GM21723 (cell line): ENCODE measurements around the gene CNGA1.
"Not testable (repeated sequence)": the region's sequence is repeated elsewhere in the genome, so short reads cannot be mapped to it uniquely, and the experiment has no call there.

Experiments used
- ATAC-seq: cut with Tn5 transposase; IDR thresholded peaks from one replicate; pipeline ENCODE4 v1.9.1; 2021; ENCODE audit warnings: mild to moderate bottlenecking, moderate library complexity; ENCODE audit not compliant: unreplicated experiment

The CNGA1 gene

DNA sequence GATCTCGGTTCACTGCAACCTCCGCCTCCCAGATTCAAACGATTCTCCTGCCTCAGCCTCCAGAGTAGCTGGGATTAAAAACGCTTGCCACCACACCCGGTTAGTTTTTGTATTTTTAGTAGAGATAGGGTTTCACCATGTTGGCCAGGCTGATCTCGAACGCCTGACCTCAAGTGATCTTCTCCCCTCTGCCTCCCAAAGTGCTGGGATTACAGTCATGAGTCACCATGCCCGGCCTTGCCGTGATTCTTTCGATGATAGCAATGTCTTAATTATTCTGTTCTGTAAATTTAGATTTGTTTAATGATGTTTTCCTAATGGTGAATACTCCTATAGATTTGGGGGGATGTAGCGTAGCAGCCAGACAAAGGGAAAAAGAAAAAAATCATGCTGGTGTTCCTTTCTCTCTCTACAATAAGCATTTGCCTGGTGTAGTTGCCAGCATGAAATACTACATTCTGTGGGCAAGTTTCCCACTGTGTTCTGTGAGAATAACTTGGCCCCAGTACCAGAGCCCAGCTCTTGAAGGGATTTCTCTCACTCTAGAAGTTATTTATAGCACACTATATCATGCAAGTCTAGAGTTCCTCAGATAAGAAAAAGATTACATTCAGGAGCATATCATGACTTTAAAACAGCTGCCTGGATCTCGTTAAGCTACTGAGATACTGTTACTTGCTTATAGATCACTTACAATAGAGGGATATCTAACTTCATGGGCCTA, 15.5 kb upstream of the CNGA1 start:
- no peak for ATAC-seq

DNA sequence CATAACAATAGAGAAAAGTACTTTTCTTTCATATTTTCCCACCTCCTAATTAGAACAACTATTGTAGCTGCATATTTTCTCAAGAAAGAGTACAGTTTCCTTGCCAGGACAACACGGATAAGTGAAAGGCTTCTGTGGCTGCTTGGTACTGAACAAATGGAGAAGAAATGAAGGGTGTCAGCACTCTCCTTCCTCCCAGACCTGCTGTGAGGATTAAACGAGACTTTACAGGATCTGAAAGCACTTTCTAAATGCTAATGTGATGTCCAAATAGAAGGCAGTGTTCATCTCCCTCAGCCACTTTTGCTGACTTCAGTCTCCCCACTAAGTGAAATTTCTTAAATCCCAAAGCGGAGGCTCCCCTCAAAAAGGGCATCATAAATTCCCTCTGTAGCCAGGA, 14.0 kb upstream of the CNGA1 start:
- ATAC-seq = no peak

DNA sequence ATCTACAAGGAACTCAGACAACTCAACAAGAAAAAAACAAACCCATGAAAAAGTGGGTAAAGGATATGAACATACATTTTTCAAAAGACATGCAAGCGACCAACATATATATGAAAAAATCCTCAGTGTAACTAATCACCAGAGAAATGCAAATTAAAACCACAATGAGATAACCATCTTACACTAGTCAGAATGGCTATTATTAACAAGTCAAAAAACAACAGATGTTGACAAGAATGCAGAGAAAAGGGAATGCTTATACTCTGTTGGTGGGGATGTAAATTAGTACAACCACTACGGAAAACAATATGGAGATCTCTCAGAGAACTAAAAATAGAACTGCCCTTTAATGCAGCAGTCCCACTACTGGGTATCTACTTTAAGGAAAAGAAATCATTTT, 12.2 kb upstream of the CNGA1 start:
- ATAC-seq = peak; percentile 60

DNA sequence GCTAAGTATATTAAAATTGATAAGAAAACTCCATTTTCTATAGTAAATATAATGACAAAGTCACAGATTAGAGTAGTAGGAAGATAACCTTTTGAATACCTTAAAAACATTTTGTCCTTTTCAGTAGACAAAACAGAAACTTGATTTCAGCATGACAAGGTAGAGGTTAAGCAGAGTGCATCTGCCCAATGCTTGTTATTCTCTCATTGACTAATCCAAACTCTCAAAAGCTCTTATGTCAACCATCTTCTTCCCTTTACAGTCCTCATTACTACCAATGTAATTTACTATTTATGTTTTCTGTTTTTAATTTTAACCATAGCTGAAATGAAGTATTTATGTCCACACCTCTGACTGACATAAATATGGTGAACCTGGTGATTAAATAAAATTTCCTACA, 11.2 kb upstream of the CNGA1 start:
- peak; percentile 85 for ATAC-seq

DNA sequence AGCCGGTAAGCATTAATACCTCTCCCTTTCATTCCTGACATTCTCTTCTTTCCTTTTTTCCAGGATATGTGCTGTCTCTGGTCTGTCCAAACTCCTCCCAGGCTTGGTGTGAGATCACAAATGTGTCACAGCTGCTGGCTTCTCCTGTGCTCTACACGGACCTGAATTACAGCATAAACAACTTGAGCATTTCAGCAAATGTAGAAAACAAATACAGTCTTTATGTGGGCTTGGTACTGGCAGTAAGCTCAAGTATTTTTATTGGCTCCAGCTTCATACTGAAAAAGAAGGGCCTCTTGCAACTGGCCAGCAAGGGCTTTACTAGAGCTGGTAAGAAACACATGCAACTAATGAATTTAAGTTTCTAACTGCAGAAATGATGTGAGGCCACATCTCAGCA, 8.5 kb upstream of the CNGA1 start:
- ATAC-seq = no peak

DNA sequence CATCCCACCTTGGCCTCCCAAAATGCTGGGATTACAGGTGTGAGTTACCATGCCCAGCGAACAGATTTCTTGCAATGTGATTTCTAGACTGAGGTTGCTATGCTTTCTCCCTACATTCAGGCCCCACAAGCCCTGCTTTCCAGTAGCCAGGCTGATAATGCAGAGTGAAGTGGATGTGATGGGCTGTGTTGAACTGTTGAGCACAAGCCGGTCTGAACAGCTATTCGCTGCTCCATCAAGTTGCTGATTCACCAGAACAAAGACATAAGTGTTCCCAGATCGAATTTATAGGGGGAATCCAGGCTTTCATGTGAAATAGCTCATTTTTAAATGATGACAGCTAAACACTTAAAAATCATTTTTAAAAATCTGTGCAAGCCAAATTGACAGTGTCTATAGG, 8.0 kb upstream of the CNGA1 start:
- no peak for ATAC-seq

DNA sequence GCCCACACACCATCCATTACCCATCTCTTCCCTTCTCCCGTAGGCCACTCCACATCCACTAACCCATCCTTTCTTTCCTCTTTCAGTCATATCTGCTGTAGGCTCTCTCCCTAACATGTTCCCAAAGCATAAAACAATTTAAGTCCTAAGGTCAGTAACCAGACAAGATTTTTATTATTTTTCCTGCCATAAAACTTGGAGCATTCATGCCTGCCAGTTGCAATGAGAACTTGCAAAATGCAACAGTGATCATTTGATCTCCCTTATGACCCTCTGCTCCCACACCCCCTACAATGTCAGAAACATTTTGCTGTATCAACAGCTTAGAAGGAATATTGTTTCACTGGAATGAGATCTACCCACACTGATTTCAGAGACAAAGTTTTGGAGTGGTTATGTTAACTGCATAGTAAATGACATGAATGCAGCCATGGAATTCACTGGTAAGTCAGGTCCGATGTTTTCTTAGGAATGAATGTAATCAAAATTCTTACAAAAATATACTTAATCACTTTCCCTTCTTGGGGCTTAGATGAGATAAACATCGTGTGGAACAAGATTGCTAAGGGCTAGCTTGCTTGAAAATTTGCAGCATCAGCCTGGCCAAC, 5.8 kb upstream of the CNGA1 start:
- ATAC-seq = no peak

DNA sequence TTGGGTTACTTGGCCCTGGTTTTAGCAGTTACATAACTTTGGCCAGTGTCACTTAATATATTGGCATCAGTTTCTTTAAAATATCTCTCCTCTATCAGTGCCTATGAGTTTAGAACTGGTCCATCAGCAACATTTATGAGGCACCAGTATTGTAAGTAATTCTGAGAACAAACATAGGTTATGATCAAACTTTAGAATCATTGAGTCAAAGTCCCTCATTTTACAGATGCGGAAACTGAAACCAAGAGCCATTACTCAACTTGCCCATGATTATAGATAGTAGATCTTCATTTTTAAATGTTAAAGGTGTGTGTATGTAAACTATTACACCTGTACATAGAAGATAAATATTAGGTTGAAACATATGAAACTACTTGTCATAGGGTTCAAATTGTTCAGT, 4.6 kb upstream of the CNGA1 start:
- ATAC-seq = no peak

DNA sequence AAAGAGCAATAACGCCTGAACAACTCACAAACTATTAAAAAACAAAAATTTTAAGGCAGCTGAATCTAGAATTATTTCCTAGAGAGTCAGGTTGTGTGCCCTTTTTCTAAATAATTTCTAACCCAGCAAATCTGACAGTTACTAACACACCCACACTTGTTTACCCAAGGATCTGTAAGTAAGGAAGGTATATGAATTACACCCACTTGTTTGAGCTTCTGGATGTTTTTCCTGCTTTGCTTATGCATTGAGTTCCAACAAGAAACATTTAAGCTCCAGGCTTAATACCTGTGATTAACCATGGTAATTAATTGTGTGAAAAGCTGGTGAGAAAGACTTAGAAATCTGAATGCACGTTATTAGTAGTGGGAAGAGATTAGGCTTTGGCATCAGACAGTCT, 1.6 kb upstream of the CNGA1 start:
- ATAC-seq = no peak

DNA sequence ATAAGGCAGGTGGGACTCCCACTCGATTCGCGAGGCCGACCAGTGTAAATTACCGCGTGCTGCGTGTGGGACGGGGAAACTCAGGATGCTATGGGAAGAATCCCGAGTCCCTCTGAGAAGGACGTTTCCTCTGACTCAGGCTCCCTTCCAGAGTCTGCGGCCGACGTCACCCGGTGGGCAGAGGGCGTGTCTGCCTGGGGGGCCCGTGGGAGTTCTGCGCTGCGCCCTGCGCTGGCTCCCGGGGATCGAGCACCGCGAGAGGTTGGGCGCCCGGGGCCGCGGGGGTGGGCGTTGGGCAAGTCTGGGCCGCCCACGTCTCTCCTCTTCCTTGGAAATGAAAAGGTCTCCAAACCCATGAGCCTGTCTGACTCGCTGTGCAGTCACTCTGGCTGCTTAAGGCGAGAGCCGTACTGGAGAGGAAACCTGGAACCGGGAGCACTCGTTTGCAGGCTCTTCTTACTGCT, 659 bp upstream of the CNGA1 start:
- peak; percentile 9 for ATAC-seq

DNA sequence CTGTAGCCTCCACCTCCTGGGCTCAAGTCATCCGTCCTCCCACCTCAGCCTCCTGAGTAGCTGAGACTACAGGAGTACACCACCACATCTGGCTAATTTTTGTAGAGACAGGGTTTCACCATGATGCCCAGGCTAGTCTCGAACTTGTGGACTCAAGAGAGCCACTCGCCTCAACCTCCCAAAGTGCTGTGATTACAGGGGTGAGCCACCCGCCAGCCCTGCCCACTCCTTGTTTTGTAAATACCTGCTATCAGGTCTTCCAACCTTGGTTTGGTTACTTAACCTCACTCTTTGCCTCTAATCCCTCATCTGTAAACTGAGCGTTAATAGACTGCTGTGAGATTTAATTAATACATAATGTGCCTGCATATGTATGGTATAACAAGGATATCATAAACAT, 803 bp downstream of the CNGA1 start:
- no peak for ATAC-seq

DNA sequence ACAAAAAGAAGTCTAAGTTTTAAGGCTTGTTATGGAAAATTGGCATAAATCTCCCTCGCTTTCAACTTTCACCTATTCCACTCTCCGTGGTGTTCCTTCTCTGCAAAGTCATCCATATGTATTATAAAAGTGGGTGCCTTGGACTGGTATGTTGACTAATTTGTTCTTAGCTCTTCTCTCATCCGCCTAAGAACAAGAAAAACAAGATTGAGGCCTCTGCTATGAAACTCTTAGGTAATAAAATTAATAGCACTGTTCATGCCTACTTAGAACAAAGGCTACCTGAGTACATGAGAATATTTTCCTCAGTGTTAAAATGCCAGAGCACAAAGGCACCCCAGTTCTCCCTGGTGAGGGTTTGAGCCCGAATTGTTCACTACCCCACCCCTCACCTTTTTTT, 1.3 kb downstream of the CNGA1 start:
- no peak for ATAC-seq

DNA sequence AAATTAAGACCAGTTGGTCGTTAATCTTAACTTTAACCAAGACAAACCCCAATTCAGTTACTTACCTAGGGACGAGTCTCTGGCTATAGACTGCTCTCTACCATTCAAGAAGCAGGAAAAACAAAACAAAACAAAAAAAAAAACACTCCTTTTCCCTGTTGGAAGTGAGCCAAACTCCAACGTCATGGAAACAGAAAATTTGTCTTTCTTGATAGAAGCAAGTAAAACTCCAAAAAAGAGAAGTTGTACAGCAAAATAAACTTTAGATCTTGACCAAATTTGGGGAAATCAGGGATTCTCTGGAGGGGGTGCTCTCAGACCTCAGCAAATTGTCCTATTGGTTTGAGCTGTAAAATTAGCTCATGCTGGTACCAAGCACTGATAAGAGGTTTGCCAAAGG, 3.7 kb downstream of the CNGA1 start:
- ATAC-seq = no peak

DNA sequence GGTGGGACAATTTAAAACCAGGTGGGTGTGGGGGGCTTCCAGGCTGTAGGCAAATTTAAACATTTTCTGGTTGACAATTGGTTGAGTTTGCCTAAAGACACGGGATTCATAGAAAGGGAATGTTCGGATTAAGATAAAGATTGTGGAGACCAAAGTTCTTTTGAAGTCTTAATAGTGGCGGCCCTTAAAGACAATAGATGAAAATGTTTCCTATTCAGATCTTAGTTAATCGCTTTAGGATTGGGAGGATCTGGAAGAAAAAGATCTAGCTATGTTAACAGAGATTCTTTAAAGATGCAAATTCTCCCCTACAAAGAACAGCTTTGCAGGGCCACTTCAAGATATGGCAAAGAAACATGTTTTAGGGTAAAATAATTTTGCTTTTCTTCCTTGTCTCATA, 4.8 kb downstream of the CNGA1 start:
- ATAC-seq = no peak

DNA sequence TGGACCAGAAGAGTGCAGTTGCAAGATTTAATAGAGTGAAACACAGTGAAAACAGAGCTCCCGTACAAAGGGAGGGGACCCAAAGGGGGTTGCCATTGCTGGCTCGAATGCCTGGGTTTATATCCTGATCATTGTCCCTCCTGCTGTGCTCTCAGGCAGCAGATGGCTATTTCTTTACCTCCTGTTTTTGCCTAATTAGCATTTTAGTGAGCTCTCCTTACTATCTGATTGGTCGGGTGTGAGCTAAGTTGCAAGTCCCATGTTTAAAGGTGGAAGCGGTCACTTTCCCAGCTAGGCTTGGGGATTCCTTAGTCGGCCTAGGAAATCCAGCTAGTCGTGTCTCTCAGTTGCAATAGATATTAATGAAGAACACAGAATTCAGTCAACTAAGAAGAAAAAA, 5.6 kb downstream of the CNGA1 start:
- not testable (repeated sequence) for ATAC-seq

DNA sequence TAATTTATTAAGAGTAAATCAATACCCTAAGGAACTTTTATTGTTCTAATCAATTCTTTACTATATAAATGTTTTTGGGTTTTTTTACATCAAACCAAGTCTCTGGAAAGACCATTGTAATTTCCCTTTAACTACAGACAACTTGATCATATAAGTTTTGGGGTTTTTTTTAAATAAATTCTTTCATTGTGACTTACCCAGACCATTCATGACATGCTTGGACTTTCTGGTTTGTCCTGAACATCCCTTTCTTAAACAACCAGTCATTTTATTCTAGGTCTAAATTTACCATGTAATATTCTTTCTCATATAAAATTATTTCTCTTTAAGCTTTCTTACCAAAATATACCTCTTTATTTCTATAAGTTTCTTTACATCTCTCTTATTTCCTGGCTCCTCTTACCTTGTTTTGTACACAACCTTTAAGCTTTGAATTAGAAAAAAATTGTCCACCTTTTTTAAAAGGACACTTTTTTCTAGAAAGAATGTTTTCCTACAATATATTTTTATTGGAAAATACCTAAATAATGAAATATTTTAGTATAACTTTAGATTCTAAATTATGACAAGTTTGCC, 8.4 kb downstream of the CNGA1 start:
- no peak for ATAC-seq

DNA sequence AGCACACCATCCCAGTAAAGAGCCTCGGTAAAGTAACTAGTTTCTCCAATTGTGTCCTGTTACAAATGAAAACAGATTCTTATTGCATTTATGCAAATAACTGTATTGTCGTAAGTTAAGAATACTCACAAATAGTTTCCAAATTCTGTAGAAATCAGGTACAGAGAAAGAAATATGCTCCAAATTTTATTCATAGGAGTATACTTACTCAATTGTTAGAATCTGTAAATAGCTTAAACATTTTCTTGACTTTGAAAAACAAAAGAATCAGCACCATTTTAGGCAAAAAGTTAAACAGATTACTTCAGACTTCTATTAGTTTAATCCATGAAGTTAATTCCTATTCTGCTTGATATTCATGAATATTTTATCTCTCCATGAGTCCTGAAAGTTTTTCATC, 10.7 kb downstream of the CNGA1 start:
- no peak for ATAC-seq

DNA sequence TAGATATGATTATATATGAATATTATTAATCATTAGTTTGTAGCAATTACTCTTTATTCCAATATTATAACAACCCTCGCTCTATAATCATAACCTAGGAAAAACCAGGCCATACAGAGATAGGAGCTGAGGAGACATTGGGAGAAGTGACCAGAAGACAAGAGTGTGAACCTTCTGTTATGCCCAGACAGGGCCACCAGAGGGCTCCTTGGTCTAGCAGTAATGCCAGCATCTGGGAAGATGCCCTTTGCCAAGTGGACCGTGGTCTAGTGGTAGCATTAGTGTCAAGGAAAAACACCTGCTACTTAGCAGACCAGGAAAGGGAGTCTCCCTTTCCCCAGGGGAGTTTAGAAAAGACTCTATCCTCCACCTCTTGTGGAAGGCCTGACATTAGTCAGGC, 12.9 kb downstream of the CNGA1 start:
- not testable (repeated sequence) for ATAC-seq

DNA sequence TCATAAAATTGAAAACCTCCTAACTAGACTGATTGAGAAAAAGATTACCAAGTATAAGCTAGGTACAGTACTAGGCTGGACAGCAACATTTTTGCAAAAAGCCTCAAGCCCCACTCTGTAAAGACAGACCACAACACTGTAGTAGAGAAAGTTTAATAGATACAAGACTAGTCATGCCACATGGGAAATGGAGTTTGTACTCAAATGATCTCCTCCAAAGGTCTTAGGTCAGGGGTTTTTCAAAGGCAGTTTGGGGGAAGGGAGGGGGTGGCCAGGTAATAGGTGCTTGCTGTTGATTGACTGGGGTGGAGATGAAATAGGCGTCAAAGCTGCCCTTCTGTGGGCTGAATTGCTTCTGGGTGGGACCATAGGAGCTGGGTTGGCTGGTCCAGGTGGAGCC, 14.2 kb downstream of the CNGA1 start:
- ATAC-seq = no peak

DNA sequence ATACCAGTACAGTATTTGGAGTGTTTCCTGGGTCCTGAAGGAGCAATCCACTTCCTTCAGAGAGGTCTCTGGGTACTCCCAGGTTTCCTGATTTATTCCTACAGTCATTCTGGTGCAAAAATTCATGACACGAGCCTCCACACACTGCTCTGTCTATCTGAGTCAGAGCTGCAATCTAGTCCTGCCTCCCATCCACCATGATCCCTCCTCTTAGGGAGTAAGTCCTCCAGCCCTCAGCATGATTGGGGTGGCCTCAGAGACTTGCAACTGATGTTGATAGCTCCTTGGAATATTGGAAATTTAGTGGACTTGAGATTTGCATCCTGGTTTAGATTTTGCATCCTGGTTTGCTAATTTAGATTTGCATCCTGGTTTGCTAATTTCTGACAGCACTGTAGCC, 20.5 kb downstream of the CNGA1 start:
- ATAC-seq = no peak

DNA sequence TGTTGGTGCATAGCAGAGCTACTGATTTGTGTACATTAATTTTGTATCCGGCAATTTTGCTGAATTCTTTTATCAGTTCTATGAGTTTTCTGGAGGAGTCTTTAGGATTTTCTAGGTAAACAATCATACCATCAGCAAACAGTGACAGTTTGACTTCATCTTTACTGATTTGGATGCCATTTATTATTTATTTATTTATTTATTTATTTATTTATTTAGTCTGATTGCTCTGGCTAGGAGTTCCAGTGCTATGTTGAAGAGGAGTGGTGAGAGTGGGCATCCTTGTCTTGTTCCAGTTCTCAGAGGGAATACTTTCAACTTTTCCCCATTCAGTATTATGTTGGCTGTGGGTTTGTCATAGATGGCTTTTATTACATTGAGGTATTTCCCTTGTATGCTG, 24.0 kb downstream of the CNGA1 start:
- not testable (repeated sequence) for ATAC-seq

DNA sequence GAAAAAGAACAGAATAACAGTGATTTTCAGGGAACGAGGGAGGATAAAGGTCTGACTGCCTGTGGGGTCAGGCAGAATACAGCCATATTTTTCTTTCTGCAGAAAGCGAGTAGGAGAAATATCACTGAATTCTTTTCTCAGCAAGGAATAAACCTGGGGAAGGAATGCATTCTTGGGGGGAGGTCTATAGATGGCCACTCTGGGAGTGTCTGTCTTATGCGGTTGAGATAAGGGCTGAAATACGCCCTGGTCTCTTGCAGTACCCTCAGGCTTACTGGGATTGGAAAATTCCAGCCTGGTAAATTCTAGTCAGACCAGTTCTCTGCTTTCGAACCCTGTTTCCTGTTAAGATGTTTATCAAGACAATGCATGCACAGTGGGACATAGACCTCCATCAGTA, 26.3 kb downstream of the CNGA1 start:
- no peak for ATAC-seq

DNA sequence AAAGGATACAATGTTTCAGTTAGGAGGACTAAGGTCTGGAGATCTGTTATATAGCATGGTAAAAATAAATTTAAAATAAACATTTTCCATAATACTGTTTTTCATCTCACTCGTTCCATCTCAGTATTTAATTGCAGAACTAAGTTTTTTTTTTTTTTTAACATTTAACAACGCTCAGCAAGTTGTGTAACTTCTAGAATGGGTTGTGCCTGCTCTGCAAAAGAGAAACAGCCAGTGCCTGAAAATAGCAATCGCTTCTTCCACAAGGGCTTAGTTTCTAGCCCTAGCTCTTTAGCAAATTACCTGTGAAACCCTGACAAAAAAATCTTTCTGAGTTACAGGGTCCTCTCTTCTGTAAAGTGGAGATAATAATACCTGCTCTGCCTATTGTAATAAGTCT, 41.9 kb downstream of the CNGA1 start:
- no peak for ATAC-seq
